Right cardiac atrium (tissue), 5 donors: ENCODE measurements around the gene MAP3K5. TPM values are rescaled to one million over a fixed set of nuclear protein-coding genes. Genes with fewer than 3 reads are reported as not detected.
A peak's percentile ranks its signal among the peaks of the same experiment; 100 is the strongest.

Experiments used
- ATAC-seq, 2 donors: fragments of 200-7000 bp; cut with Tn5 transposase; one replicate each; pipeline versions ENCODE4 v1.8.0 to v1.9.1; 2020; ENCODE audit warnings: moderate library complexity in 2 of 2, mild to moderate bottlenecking in 1 of 2
- DNase-seq, 3 donors: peaks; one replicate each; pipeline ENCODE4 v3.0.0-alpha.2; 2020
- H3K27ac ChIP-seq: one replicate; pipeline ENCODE4 v1.5.1; 2013; ENCODE audit warnings: mild to moderate bottlenecking, low read length, control low read depth, moderate library complexity
- H3K27me3 ChIP-seq: one replicate; pipeline ENCODE4 v1.6.1; 2013; ENCODE audit not compliant: control insufficient read depth, insufficient read depth
- H3K4me1 ChIP-seq: one replicate; pipeline ENCODE4 v1.6.1; 2013; ENCODE audit warnings: low read length; ENCODE audit not compliant: control insufficient read depth, insufficient read depth
- H3K4me3 ChIP-seq: one replicate; pipeline ENCODE4 v1.5.1; 2013; ENCODE audit warnings: low read length, control low read depth
- H3K9me3 ChIP-seq: one replicate; pipeline ENCODE4 v1.6.1; 2013; ENCODE audit warnings: low read length; ENCODE audit not compliant: control insufficient read depth
- WGBS: extraction: QIAGEN DNeasy Blood & Tissue Kit; methylation state at CpG from one replicate; pipeline ENCODE4 v1.1.7; 2013; 5-methylcytosine and 5-hydroxymethylcytosine counted together
- intact Hi-C, 4 donors: fragments of 100-400 bp; cut with DNase I; formaldehyde crosslinking; loops; one replicate each; pipeline versions ENCODE4 v1.11.0 to v1.14.0; 2022 to 2023
- polyA plus RNA-seq: library from polyadenylated mRNA; stranded (reverse); fragments of 200-250 nt; gene quantifications from one replicate; pipeline ENCODE4 v1.2.3, GENCODE V29; 2013
- total RNA-seq, 4 donors: library from RNA; stranded (reverse); fragmentation: NEBNext Ultra II Directional; extraction: Animal tissue kit (Norgen Biotek cat#: 25700); gene quantifications; one replicate each; pipeline ENCODE4 v1.2.1, GENCODE V29; 2021
- donor health status: healthy with polysubstance abuse.
- donor health status: DM: no; HTN: yes; CAD: no.
- donor health status: DM: no; HTN: no; CAD: no.
- donor health status: DM: no; HTN: yes; CAD: no; lungs with severe emphysema.
- donor health status: DM: yes; HTN: yes; CAD: no.

MAP3K5 gene
- total and polyA plus RNA-seq, 5 donors = 2.8 to 7.3 (median 4.0) TPM

DNA sequence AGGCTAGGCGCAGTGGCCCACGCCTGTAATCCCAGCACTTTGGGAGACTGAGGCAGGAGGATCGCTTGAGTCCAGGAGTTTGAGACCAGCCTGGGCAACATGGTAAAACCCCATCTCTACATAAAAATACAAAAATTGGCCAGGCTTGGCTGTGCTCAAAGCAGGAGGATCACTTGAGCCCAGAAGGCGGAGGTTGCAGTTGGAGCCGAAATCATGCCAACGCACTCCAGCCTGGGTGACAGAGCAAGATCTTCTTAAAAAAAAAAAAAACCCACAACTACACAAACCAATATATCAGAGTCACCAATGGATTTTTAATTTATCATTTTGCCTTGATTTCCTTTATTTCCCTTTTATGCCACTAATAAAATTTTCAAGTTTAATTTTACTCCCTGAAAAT is 9.3 kb downstream of the MAP3K5 start:
- WGBS = 93% methylated on average over 6 of the region's 6 CpGs
- DNase-seq (no peak), ATAC-seq (no peak)
- intact Hi-C loops = no loop called here
- Histone ChIP-seq H3K27ac (no peak overlapping the region), H3K27me3 (no peaks in the 10 kb centered on the region), H3K4me1 (peaks cover 10% of the 10 kb centered on the region), H3K4me3 (no peak overlapping the region), H3K9me3 (no peaks in the 10 kb centered on the region)

GRCh38 chr6:136782021-136782770 is 10.1 kb downstream of the MAP3K5 start:
- intact Hi-C loops = no loop called here
- ATAC-seq (no peak), DNase-seq (no peak)
- no peak overlapping the region for H3K4me3 ChIP-seq
- H3K4me1 ChIP-seq = peaks cover 10% of the 10 kb centered on the region
- H3K27ac ChIP-seq = no peak overlapping the region
- no peaks in the 10 kb centered on the region for H3K27me3 ChIP-seq
- WGBS = 66% methylated on average over 1 of the region's 1 CpG
- H3K9me3 ChIP-seq = no peaks in the 10 kb centered on the region

- Histone ChIP-seq H3K4me1 (peaks cover 10% of the 10 kb centered on the region), H3K27me3 (no peaks in the 10 kb centered on the region), H3K27ac (no peak overlapping the region), H3K4me3 (no peak overlapping the region), H3K9me3 (no peaks in the 10 kb centered on the region)
- intact Hi-C loops = no loop called here
- 94% methylated on average over 3 of the region's 3 CpGs for WGBS
- no peak for DNase-seq
- ATAC-seq = no peak
Observed at GRCh38 chr6:136780972-136781371, 11.3 kb downstream of the MAP3K5 start.

DNA sequence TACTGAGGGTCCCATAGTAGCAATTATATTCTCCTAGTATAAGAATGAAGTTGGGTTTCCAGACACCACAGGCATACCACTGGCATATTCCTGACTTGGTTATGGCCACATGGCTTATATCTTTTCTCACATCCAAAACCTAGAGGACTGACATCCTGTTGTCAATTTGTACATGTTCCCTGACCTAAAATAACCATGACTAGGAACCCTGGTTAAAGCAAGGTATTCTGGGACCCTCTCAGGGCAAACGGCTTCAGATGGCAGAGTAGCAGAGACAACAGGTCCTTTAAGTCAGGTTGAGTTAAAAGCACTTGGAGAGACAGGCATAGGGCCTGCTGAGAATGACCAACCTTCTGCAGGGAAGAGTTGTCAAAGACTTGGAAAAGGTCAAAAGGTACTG is 12.6 kb downstream of the MAP3K5 start:
- DNase-seq = no peak
- Histone ChIP-seq H3K4me3 (no peak overlapping the region), H3K9me3 (no peaks in the 10 kb centered on the region), H3K27me3 (no peaks in the 10 kb centered on the region), H3K4me1 (peaks cover 10% of the 10 kb centered on the region), H3K27ac (no peak overlapping the region)
- ATAC-seq = no peak
- intact Hi-C loops = no loop called here
- WGBS = 52% methylated on average over 1 of the region's 1 CpG

DNA sequence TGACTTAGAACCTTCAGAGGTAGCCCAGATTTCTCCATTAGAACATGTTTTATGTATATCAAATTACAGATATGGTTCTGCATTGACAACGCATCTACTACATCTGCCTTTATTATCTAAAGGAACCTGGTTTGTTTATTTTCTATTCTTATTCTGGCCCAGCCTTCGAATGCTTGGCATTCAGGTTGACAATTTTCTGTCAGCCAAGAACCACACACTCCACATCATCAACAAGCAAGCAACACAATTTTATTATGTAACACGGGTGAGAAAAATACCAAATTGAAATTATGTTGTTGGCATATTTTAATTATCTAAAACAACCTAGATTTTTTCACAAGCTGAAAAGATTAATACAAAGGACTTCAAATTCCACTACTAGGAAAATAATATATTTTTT is 14.6 kb downstream of the MAP3K5 start:
- Histone ChIP-seq H3K4me3 (no peak overlapping the region), H3K4me1 (peaks cover 13% of the 10 kb centered on the region), H3K9me3 (no peaks in the 10 kb centered on the region), H3K27ac (no peak overlapping the region), H3K27me3 (no peaks in the 10 kb centered on the region)
- ATAC-seq (no peak), DNase-seq (no peak)
- intact Hi-C loops = no loop called here
- WGBS = 54% methylated on average over 3 of the region's 3 CpGs

- ATAC-seq (no peak), DNase-seq (no peak)
- 93% methylated on average over 2 of the region's 2 CpGs for WGBS
- intact Hi-C loops = no loop called here
- Histone ChIP-seq H3K27ac (no peak overlapping the region), H3K27me3 (no peaks in the 10 kb centered on the region), H3K9me3 (no peaks in the 10 kb centered on the region), H3K4me3 (no peak overlapping the region), H3K4me1 (peaks cover 11% of the 10 kb centered on the region)
Observed at GRCh38 chr6:136775548-136775947, 16.7 kb downstream of the MAP3K5 start.

GRCh38 chr6:136775081-136775480 is 17.2 kb downstream of the MAP3K5 start:
- H3K9me3 ChIP-seq = no peaks in the 10 kb centered on the region
- intact Hi-C loops = no loop called here
- DNase-seq = no peak
- H3K27ac ChIP-seq = no peak overlapping the region
- ATAC-seq = no peak
- WGBS = 94% methylated on average over 3 of the region's 3 CpGs
- peaks cover 11% of the 10 kb centered on the region for H3K4me1 ChIP-seq
- no peak overlapping the region for H3K4me3 ChIP-seq
- H3K27me3 ChIP-seq = no peaks in the 10 kb centered on the region

- no peak for DNase-seq
- peaks cover 6% of the 10 kb centered on the region for H3K4me1 ChIP-seq
- intact Hi-C loops = no loop called here
- no peak overlapping the region for H3K27ac ChIP-seq
- no peaks in the 10 kb centered on the region for H3K9me3 ChIP-seq
- WGBS = 71% methylated on average over 6 of the region's 6 CpGs
- H3K4me3 ChIP-seq = no peak overlapping the region
- ATAC-seq = no peak
- no peaks in the 10 kb centered on the region for H3K27me3 ChIP-seq
Observed at GRCh38 chr6:136774228-136775041, 17.8 kb downstream of the MAP3K5 start.

DNA sequence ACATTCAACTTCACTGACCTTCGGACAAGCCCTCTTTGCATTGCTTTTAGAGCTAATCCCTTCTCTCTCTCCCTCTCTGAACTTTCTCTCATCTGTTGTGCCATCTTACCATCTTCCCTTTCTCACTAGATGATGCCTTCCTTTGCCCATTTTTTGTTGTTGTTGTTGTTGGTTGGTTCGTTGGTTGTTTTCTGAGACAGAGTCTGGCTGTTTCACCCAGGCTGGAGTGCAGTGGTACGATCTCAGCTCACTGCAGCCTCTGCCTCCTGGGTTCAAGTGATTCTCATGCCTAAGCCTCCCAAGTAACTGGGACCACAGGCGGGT is 18.8 kb downstream of the MAP3K5 start:
- Histone ChIP-seq H3K27ac (no peak overlapping the region), H3K4me1 (peaks cover 6% of the 10 kb centered on the region), H3K27me3 (no peaks in the 10 kb centered on the region), H3K4me3 (no peak overlapping the region), H3K9me3 (no peaks in the 10 kb centered on the region)
- intact Hi-C loops = no loop called here
- no peak for DNase-seq
- WGBS = 94% methylated on average over 4 of the region's 4 CpGs
- ATAC-seq = no peak

DNA sequence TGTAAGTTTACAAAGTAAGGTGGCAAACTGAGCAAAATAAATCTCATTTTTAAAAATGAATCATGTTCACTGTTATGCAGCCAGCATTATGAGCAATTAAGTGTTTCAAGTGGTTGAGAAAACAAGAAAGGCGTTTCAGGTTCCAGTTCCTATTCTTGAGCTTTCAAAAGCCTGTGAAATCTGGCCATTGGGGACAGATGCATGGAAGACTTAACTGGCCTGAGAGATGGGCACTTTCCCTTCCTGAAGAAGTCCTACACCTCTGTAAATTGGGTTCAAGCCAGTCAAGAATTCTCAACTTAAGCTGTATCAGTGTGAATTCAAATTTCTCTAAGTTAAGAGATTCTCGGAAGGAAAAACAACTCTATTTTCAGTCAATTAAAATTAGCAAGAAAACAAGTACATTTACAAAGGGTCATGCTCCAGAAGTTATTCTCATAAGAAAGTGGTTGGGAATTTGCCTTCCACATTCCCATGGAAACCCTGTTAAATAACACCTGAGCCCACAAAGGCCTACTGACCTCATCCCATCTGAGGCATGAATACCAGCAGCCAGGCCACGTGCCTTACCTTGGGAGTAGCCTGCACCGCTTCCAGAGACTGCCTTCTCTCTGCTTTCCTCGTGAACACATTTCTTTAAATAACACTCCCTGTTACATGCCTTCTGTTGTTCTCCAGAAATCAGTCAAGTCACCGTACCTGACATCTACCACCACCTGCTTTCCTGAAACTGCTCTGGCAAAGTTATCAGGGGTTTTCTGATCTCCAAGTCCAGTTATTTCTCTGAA is 19.4 kb downstream of the MAP3K5 start:
- Histone ChIP-seq H3K4me3 (no peak overlapping the region), H3K9me3 (no peaks in the 10 kb centered on the region), H3K27ac (no peak overlapping the region), H3K27me3 (no peaks in the 10 kb centered on the region), H3K4me1 (peaks cover 6% of the 10 kb centered on the region)
- DNase-seq = no peak
- intact Hi-C loops = no loop called here
- 82% methylated on average over 6 of the region's 6 CpGs for whole genome bisulfite sequencing
- peak in 1 of 2 donors; percentile 42 for ATAC-seq

DNA sequence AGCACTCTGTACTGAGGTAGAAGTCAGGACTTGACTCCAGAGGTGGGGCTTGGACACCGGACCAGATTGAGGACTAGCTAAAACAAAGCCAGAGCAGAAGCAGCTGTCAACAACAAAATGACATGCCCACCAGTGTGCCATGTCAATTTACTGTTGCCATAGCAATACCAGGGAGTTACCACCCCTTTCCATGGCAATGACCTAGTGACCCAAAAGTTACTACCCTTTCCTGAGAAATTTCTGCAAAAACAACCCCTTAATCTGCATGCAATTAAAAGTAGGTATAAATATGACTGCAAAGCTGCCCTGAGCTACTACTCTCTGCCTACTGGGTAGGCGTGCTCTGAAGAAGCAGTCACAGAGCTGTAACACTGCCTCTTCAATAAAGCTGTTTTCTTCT is 21.0 kb downstream of the MAP3K5 start:
- no peak overlapping the region for H3K4me3 ChIP-seq
- H3K27me3 ChIP-seq = no peaks in the 10 kb centered on the region
- 76% methylated on average over 2 of the region's 2 CpGs for WGBS
- H3K9me3 ChIP-seq = no peaks in the 10 kb centered on the region
- peaks cover 7% of the 10 kb centered on the region for H3K4me1 ChIP-seq
- H3K27ac ChIP-seq = no peak overlapping the region
- DNase-seq (no peak), ATAC-seq (no peak)
- intact Hi-C loops = no loop called here
